HCT116 (cell line): Measurements from ENCODE around the gene ECI2. TPM values are rescaled to one million over a fixed set of nuclear protein-coding genes. Genes with fewer than 3 reads are reported as not detected.

Source experiments
- ATAC-seq: fragments of 200-7000 bp; cut with Tn5 transposase; 2 replicates; pipeline ENCODE4 v1.9.1; 2020; ENCODE audit warnings: mild to moderate bottlenecking, moderate library complexity
- BruUV-seq: library from RNA; stranded (reverse); fragments of 400-500 nt; replicated peaks from 2 replicates; lab custom pipeline; 2021; lab: Mats Ljungman, UMichigan
- CTCF ChIA-PET: fragments of 300-600 bp; sonication (Branson Sonifier 250); formaldehyde crosslinking; loops from one replicate; lab custom pipeline; 2021; ENCODE audit warnings: antibody characterized with exemption; lab: Charles Lee
- POLR2A ChIA-PET: fragments of 300-600, 350-600 bp; sonication (Branson Sonifier 250); formaldehyde crosslinking; loops from one replicate; lab custom pipeline; 2021; ENCODE audit warnings: antibody characterized with exemption; lab: Charles Lee
- RAD21 ChIA-PET, 2 experiments: fragments of 300-600 bp; sonication (Branson Sonifier 250); formaldehyde crosslinking; loops; one replicate each; lab custom pipeline; 2023; ENCODE audit warnings: low total read pairs in 2 of 2; ENCODE audit not compliant: uncharacterized antibody in 2 of 2, unreplicated experiment in 2 of 2, low non-redundant PET in 1 of 2; lab: Charles Lee
- DNase-seq: peaks from one replicate; pipeline ENCODE4 v3.0.0-alpha.2; 2010; ENCODE audit warnings: low read depth, low spot score
- H2AFZ ChIP-seq: fragments of 200-600 bp; shearing (Covaris generic), sonication (generic); 2 replicates; pipeline ENCODE4 v1.6.1; 2017; ENCODE audit warnings: low read depth, mixed run types, mixed read lengths, antibody characterized with exemption, low read length; ENCODE audit not compliant: poor library complexity, severe bottlenecking
- H3K27ac ChIP-seq: 2 replicates; pipeline ENCODE4 v1.5.1; 2012; ENCODE audit warnings: low read depth, low read length
- H3K27me3 ChIP-seq: fragments of 200-600 bp; sonication (generic); 2 replicates; pipeline ENCODE4 v1.6.1; 2016; ENCODE audit warnings: mixed run types, low read length, mixed read lengths; ENCODE audit not compliant: insufficient read depth
- H3K36me3 ChIP-seq, 2 experiments: fragments of 200-500 bp in 1 of 2; fragments of 200-600 bp in 1 of 2; sonication (Bioruptor generic) in 1 of 2; sonication (generic) in 1 of 2; 2 replicates each; pipeline versions ENCODE4 v1.5.1 to v1.6.1; 2014 to 2016; ENCODE audit warnings: low read length in 2 of 2, inconsistent platforms in 1 of 2, mixed read lengths in 1 of 2, mixed run types in 1 of 2; ENCODE audit not compliant: insufficient read depth in 2 of 2, control insufficient read depth in 1 of 2
- H3K4me1 ChIP-seq, 2 experiments: fragments of 200-600 bp in 1 of 2; sonication (generic) in 1 of 2; 2 replicates each; pipeline versions ENCODE4 v1.5.1 to v1.6.1; 2012 to 2017; ENCODE audit warnings: low read length in 2 of 2, inconsistent platforms in 1 of 2, mild to moderate bottlenecking in 1 of 2, mixed read lengths in 1 of 2, mixed run types in 1 of 2, moderate library complexity in 1 of 2; ENCODE audit not compliant: insufficient read depth in 2 of 2, control insufficient read depth in 1 of 2
- H3K4me2 ChIP-seq: fragments of 200-600 bp; sonication (generic); 2 replicates; pipeline ENCODE4 v1.6.1; 2017; ENCODE audit warnings: mixed run types, low read length, mixed read lengths
- H3K4me3 ChIP-seq, 2 experiments: fragments of 200-600 bp in 1 of 2; sonication (generic) in 1 of 2; replicated peaks in 1 of 2; 2 replicates each; pipeline ENCODE4 v1.5.1; 2011 to 2016; ENCODE audit warnings: low read length in 2 of 2, control low read depth in 1 of 2, low read depth in 1 of 2, mild to moderate bottlenecking in 1 of 2, mixed read lengths in 1 of 2, mixed run types in 1 of 2
- H3K79me2 ChIP-seq: fragments of 200-600 bp; sonication (generic); 2 replicates; pipeline ENCODE4 v1.6.1; 2017; ENCODE audit warnings: mild to moderate bottlenecking, mixed run types, low read length, moderate library complexity, mixed read lengths; ENCODE audit not compliant: insufficient read depth
- H3K9ac ChIP-seq: fragments of 200-600 bp; sonication (generic); 2 replicates; pipeline ENCODE4 v1.6.1; 2016; ENCODE audit warnings: low read length, mixed read lengths
- H3K9me2 ChIP-seq: fragments of 200-600 bp; sonication (generic), shearing (Covaris generic); 2 replicates; pipeline ENCODE4 v1.6.1; 2017; ENCODE audit warnings: mixed run types, mild to moderate bottlenecking, moderate library complexity; ENCODE audit not compliant: insufficient read depth
- H3K9me3 ChIP-seq, 2 experiments: fragments of 200-500 bp in 1 of 2; fragments of 200-600 bp in 1 of 2; sonication (Bioruptor generic) in 1 of 2; sonication (generic) in 1 of 2; 2 replicates each; pipeline ENCODE4 v1.6.1; 2014 to 2017; ENCODE audit warnings: low read length in 2 of 2, mixed read lengths in 2 of 2, inconsistent platforms in 1 of 2, low read depth in 1 of 2, mild to moderate bottlenecking in 1 of 2, mixed run types in 1 of 2, moderate library complexity in 1 of 2; ENCODE audit not compliant: control insufficient read depth in 1 of 2, insufficient read depth in 1 of 2
- H4K20me1 ChIP-seq: fragments of 200-600 bp; sonication (generic), shearing (Covaris generic); 2 replicates; pipeline ENCODE4 v1.6.1; 2017; ENCODE audit warnings: mixed run types, mild to moderate bottlenecking, moderate library complexity; ENCODE audit not compliant: insufficient read depth
- EGR1 ChIP-seq: IDR thresholded peaks from 2 replicates; pipeline ENCODE4 v1.6.1; 2012; ENCODE audit warnings: low read depth
- ELF1 ChIP-seq: IDR thresholded peaks from 2 replicates; pipeline ENCODE4 v1.6.1; 2012; ENCODE audit warnings: low read depth, borderline replicate concordance
- EZH2phosphoT487 ChIP-seq: fragments of 200-600 bp; IDR thresholded peaks from 2 replicates; pipeline ENCODE4 v1.6.1; 2018; ENCODE audit warnings: antibody characterized with exemption, borderline replicate concordance
- JUND ChIP-seq: IDR thresholded peaks from 2 replicates; pipeline ENCODE4 v1.6.1; 2012
- POLR2A ChIP-seq: IDR thresholded peaks from 2 replicates; pipeline ENCODE4 v1.7.0; 2011; ENCODE audit warnings: borderline replicate concordance; ENCODE audit not compliant: insufficient read depth, insufficient read length; ENCODE audit errors: extremely low read depth
- POLR2AphosphoS5 ChIP-seq: IDR thresholded peaks from 2 replicates; pipeline ENCODE4 v1.6.1; 2011; ENCODE audit warnings: mild to moderate bottlenecking, low read depth, low read length, moderate library complexity
- RAD21 ChIP-seq: IDR thresholded peaks from 2 replicates; pipeline ENCODE4 v1.6.1; 2012; ENCODE audit warnings: low read depth, mild to moderate bottlenecking
- REST ChIP-seq: IDR thresholded peaks from 2 replicates; pipeline ENCODE4 v1.6.1; 2012; ENCODE audit warnings: low read depth
- ZFX ChIP-seq: fragments of 450-650 bp; IDR thresholded peaks from 2 replicates; pipeline ENCODE4 v1.6.1; 2017
- ZNF274 ChIP-seq: fragments of 200-500 bp; sonication (Bioruptor generic); IDR thresholded peaks from 2 replicates; pipeline ENCODE4 v1.6.1; 2014; ENCODE audit warnings: mild to moderate bottlenecking, low read depth, low read length, inconsistent platforms
- intact Hi-C: fragments of 100-400 bp; cut with micrococcal nuclease; formaldehyde crosslinking; loops from 2 replicates; pipeline ENCODE4 v1.10.0; 2022
- total RNA-seq: library from RNA; stranded (reverse); gene quantifications from one replicate; pipeline ENCODE4 v1.2.1, GENCODE V29; 2021; ENCODE audit not compliant: unreplicated experiment
- TF ChIP-seq, protein P1 (sequence below): IDR thresholded peaks from 2 replicates; pipeline ENCODE4 v1.6.1; 2012
- TF ChIP-seq, protein P2 (sequence below): IDR thresholded peaks from 2 replicates; pipeline ENCODE4 v1.6.1; 2012

ECI2 gene
- total RNA-seq, 1 experiment from 2014 or later, result 56.8 TPM

- no peaks in the 10 kb centered on the region for H3K4me1 ChIP-seq
- no peaks in the 10 kb centered on the region for H3K27me3 ChIP-seq
- DNase-seq (no peak), ATAC-seq (no peak)
- H3K9ac ChIP-seq, result no peak overlapping the region
- no peak overlapping the region for H3K4me3 ChIP-seq
- intact Hi-C loops, result no loop called here
- no peaks in the 10 kb centered on the region for H3K9me2 ChIP-seq
- BruUV-seq, result no TSS peak
- no peak for TF ChIP-seq POLR2A
- TF ChIP-seq, protein P1, sequence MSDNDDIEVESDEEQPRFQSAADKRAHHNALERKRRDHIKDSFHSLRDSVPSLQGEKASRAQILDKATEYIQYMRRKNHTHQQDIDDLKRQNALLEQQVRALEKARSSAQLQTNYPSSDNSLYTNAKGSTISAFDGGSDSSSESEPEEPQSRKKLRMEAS, result no peak
- TF ChIP-seq REST, result no peak
- no peak for TF ChIP-seq ZNF274
- no peak for TF ChIP-seq EZH2phosphoT487
- TF ChIP-seq EGR1, result no peak
- TF ChIP-seq ELF1, result no peak
- no peak for TF ChIP-seq RAD21
- TF ChIP-seq, protein P2, sequence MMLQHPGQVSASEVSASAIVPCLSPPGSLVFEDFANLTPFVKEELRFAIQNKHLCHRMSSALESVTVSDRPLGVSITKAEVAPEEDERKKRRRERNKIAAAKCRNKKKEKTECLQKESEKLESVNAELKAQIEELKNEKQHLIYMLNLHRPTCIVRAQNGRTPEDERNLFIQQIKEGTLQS, result no peak
- no peak for TF ChIP-seq POLR2AphosphoS5
- no peak for TF ChIP-seq ZFX
- no peak for TF ChIP-seq JUND
- H3K4me2 ChIP-seq, result no peak overlapping the region
- H2AFZ ChIP-seq, result no peak overlapping the region
- no peak overlapping the region for H3K27ac ChIP-seq
- ChIA-PET CTCF (interaction anchor here (0.8 kb wide), 1 partner anchor 33 kb away, joined by 3 read pairs; no protein-coding TSS in a partner anchor), RAD21 (no interaction called here), POLR2A (no interaction called here)
- no peaks in the 10 kb centered on the region for H3K36me3 ChIP-seq
- no peaks in the 10 kb centered on the region for H4K20me1 ChIP-seq
- no peaks in the 10 kb centered on the region for H3K9me3 ChIP-seq
- no peaks in the 10 kb centered on the region for H3K79me2 ChIP-seq
These were observed 41.5 kb upstream of the ECI2 start for GRCh38 chr6:4176907-4177306.
